ENCODE data around the gene VAV2.

Gene VAV2

DNA sequence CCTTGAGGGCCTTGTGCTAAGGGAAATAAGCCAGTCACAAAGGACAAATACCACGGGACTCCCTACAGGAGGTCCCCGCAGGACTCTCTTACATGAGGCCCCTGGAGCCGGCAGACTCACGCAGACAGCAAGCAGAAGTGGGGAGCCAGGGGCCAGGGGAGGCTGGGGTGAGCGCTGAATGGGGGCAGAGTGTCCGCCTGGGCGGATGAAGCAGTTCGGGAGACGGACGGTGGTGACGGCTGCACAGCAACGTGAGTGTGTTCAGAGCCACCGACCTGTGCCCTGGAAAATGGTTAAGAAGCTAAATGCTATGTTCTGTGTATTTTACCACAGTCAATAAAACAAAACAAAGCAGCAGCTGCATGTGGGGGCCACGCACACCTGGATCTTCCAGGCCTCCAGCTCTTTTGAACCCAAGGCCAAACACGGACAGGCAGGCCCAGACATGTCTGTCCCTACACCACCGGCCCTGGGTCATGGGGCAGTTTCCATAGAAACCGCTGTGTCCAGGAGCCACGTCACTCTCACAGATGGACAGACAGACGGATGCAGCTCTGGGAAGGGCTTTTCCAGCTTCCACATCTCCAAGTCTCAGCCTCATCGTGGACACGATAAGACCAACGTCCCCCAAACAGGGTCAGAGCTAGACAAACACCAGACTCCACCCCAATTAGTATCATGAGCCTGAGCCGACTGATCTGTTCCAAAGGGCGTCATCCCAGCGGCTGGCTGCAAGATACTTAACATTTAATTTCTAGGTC is 103.9 kb downstream of the VAV2 start:
- FAIRE-seq, result no peak

- no peak for FAIRE-seq
These were observed 104.5 kb downstream of the VAV2 start for GRCh38 chr9:133887540-133888047.

DNA sequence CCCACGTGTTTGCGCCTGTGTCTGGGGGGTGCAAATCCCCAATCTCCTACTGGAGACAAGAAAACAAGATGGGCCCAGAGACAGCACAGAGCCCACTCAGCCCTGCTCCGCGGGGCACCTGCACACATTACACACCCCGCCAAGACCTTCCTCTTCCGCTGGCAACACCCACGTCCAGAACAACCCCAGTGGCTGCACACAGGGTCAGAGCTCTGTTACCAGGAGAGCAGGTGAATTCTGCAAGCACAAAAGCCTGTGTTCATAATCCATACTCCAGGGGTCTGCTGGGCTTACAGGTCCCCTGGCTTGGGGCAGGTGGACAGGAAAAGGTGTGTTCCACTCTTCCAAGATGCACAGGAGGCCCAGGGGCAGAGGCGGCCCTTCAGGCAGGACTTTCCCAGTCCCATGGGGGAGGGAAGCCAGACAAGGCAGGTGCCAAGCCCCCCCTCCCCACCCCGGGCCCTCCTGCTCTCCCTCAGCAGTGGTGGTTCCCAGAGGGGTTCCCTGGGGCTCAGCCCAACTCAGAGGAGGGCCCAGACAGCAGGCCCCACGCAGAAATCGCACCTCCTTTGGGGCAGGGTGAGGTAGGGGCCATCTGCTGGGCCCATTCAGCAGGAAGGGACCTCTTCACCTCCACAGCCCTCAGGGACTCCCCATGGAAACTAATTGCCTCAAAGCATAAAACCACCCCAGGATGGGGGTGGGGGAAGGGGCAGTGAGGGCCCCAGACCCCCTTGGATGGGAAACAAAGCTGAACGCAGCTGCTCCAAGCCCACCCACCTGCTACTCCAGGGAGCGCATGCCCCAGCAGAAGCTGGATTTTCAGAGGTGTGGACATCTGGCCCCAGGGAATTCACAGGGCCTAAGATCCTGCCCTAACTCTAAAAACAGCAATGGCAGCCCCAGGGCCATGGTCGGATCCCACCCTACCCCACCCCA is 105.3 kb downstream of the VAV2 start:
- FAIRE-seq, result no peak

GRCh38 chr9:133884907-133885744 is 107.0 kb downstream of the VAV2 start:
- no peak for FAIRE-seq

DNA sequence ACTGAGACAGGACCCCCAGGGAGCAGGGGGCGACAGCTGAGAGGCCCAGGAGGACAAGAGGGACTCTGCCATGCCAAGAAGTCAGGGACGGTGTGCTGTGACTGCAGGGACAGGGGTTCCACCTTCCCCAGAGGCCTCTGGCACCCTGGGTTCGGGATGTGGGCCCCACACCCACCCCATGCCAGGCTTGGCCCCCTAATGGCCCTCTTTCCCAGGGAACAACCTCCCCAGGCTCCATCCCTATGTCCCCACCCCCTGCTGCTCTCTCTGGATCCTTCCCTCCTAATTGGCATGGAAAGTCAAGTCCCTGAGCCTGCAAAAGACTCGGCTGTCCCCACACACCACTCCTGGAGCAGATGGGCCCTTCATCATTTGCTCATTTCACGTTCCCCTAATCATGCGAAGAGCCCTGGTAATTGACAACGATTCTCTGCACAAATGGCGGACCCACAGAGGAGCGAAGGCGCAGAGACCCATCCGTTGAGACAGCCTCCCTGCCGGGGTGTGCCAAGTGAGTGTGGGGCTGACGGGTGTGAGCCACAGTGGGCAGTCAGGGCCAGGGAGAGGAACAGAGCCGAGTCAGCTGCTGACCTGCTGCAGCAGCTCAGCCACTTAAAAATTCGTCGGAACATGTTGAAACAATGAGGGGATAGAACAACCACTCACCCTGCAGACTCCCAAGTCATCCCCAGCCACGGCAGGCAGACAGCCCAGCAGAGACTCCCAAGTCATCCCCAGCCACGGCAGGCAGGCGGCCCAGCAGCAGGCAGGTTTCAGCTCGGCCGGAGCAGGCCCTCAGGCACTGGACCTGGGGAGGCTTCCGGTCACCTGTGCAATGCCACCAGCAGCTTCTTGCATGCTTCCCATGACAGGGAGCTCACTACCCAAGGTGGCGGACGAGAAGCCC is 109.0 kb downstream of the VAV2 start:
- no peak for FAIRE-seq

- no peak for FAIRE-seq
These were observed 110.3 kb downstream of the VAV2 start for GRCh38 chr9:133881671-133882381.

GRCh38 chr9:133880851-133881661 is 111.1 kb downstream of the VAV2 start:
- no peak for FAIRE-seq

- FAIRE-seq, result no peak
These were observed 112.0 kb downstream of the VAV2 start for GRCh38 chr9:133880136-133880535.

DNA sequence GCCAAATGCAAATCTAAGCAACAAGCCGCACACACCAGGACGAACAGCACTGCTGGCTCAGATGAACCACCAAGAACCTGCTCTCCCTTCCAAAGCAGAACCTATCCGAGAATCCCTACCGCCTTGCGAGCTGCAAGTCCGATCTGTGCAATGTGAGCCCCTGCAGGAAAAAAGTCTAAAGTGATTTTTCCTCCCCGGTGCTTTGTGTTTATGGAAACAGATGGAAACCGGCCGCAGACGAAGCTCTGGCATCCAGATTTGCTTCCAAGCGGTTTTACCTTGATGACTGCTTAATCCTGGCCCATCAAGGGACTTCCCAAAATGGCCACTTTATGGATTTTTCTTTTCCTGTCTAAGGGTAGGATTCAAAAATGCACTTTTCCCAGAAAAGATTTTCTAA is 112.5 kb downstream of the VAV2 start:
- FAIRE-seq, result no peak

DNA sequence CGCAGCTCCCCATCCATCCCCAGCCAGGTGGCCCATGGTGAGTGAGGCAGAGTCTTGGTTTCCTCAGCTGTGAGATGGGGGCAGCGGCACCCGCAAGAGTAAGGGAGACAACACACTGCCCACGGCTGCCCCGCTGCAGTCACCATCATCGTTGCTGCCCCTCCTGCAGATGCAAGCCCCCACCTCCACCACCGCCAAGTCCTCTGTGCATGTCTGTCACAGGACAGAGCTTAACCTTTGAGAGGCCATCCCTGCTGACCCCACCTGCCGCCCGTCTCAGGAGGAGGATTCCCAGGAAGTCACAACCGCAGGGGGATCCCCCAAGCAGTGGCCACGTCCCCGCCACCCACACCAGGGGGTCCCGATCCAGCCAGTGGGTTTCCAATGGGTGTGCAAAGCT is 113.7 kb downstream of the VAV2 start:
- no peak for FAIRE-seq

GRCh38 chr9:133877967-133878366 is 114.2 kb downstream of the VAV2 start:
- no peak for FAIRE-seq

DNA sequence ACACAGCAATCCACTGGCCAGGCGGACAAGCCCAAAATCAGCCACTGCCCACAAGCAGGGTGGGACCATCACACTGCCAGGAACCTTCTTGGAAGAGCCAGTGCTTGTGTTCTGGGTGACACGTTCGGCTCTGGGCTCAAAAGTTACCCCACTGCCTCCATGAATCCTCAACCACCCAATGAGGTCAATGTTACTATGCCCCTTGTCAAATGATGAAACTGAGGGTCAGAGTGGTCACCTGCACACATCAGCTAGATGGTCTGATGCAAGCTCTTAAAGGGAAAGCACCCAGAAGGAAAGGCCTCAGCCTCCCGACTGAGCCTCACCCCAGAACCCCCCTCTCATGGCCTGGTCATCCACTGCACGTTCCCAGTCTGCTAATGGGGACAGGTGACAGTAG is 114.8 kb downstream of the VAV2 start:
- no peak for FAIRE-seq

GRCh38 chr9:133876836-133877235 is 115.3 kb downstream of the VAV2 start:
- no peak for FAIRE-seq

DNA sequence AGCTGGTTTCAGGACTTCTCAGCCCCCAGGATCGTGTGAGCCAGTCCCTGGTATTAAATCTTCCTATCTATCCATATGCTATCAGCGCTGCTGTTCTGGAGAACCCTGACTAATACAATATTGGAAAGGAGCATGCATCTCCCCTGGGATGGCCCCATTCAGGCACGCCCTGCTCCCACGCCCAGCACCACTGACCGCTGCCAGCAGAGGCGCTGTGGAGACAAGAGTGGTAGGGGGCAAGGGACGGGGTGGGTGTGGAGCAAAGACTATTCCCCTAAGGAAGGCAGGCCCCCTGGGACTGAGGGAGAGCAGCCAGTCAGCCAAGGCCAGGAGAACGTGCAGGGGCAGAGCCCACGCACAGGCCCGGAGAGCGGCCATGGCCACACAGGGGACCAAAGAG is 116.0 kb downstream of the VAV2 start:
- no peak for FAIRE-seq

GRCh38 chr9:133875131-133875530 is 117.0 kb downstream of the VAV2 start:
- FAIRE-seq, result no peak

GRCh38 chr9:133874659-133875058 is 117.5 kb downstream of the VAV2 start:
- no peak for FAIRE-seq

- no peak for FAIRE-seq
These were observed 118.0 kb downstream of the VAV2 start for GRCh38 chr9:133874060-133874657.

DNA sequence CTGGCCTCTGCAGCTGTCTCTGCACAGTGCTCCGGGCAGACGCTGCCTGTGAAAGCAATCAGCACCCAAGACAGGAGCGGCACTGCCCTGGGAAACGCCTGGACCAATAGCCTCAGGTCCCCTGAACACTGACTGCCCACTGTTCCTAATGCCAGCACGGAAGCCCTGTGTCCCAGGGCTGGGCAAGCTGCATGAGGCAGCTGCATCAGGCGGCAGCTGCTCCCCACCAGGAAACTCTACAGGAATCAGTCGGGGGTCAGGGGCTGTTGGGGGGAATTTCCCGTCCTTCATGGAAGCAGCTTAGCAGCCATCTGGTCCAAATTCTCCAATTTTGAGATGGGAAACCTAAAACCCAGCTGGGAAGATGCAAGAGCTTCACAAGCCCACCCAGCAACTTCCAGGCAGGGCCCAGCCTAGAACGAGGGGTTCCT is 118.6 kb downstream of the VAV2 start:
- FAIRE-seq, result no peak

GRCh38 chr9:133873009-133873408 is 119.1 kb downstream of the VAV2 start:
- no peak for FAIRE-seq
